DOHH2 (cell line): Measurements from ENCODE around the gene SLC22A15.

Experiments
- H3F3A ChIP-seq: fragments of 200-600 bp; sonication (generic), shearing (Covaris generic); 2 replicates; pipeline ENCODE4 v1.6.0; 2016; ENCODE audit warnings: antibody characterized with exemption, mild to moderate bottlenecking; ENCODE audit not compliant: control insufficient read depth, insufficient read depth
- H3K27ac ChIP-seq: fragments of 200-600 bp; sonication (generic); 2 replicates; pipeline ENCODE4 v1.5.1; 2014; ENCODE audit warnings: low read depth, mild to moderate bottlenecking, low read length, moderate library complexity
- H3K27me3 ChIP-seq: fragments of 200-600 bp; sonication (generic); 2 replicates; pipeline ENCODE4 v1.6.1; 2014; ENCODE audit warnings: mild to moderate bottlenecking, low read length, mixed read lengths; ENCODE audit not compliant: control insufficient read depth
- H3K36me3 ChIP-seq: fragments of 200-600 bp; sonication (generic); 2 replicates; pipeline ENCODE4 v1.6.1; 2014; ENCODE audit warnings: mild to moderate bottlenecking, low read length, moderate library complexity, mixed read lengths; ENCODE audit not compliant: control insufficient read depth
- H3K4me1 ChIP-seq: fragments of 200-600 bp; sonication (generic); 2 replicates; pipeline ENCODE4 v1.6.1; 2014; ENCODE audit warnings: mild to moderate bottlenecking, low read length, mixed read lengths; ENCODE audit not compliant: control insufficient read depth
- H3K4me2 ChIP-seq: fragments of 200-600 bp; sonication (generic); 2 replicates; pipeline ENCODE4 v1.6.0; 2014; ENCODE audit warnings: mild to moderate bottlenecking, low read length, moderate library complexity
- H3K4me3 ChIP-seq: fragments of 200-600 bp; sonication (generic); 2 replicates; pipeline ENCODE4 v1.5.1; 2014; ENCODE audit warnings: mild to moderate bottlenecking, low read length, mixed read lengths
- H3K79me2 ChIP-seq: fragments of 200-600 bp; sonication (generic); 2 replicates; pipeline ENCODE4 v1.6.1; 2014; ENCODE audit warnings: mild to moderate bottlenecking, low read length, mixed read lengths; ENCODE audit not compliant: control insufficient read depth
- H3K9me2 ChIP-seq: fragments of 200-600 bp; sonication (generic); replicated peaks from 2 replicates; pipeline ENCODE4 v1.6.1; 2014; ENCODE audit warnings: mild to moderate bottlenecking, low read length, mixed read lengths; ENCODE audit not compliant: control insufficient read depth
- H3K9me3 ChIP-seq: fragments of 200-600 bp; sonication (generic); 2 replicates; pipeline ENCODE4 v1.6.1; 2014; ENCODE audit warnings: antibody characterized with exemption, low read length, mixed read lengths; ENCODE audit not compliant: control insufficient read depth, insufficient read depth
- H4K20me1 ChIP-seq: fragments of 200-600 bp; sonication (generic); 2 replicates; pipeline ENCODE4 v1.6.0; 2014; ENCODE audit warnings: low read depth, mild to moderate bottlenecking, antibody characterized with exemption, low read length, moderate library complexity; ENCODE audit not compliant: control insufficient read depth, insufficient read depth
- EZH2phosphoT487 ChIP-seq: fragments of 200-600 bp; sonication (generic); IDR thresholded peaks from 2 replicates; pipeline ENCODE4 v1.6.1; 2017; ENCODE audit warnings: borderline replicate concordance, mild to moderate bottlenecking, antibody characterized with exemption, low read length, moderate library complexity, mixed read lengths
- TF ChIP-seq, protein P1 (sequence below): fragments of 200-600 bp; sonication (generic); IDR thresholded peaks from one replicate; pipeline ENCODE4 v1.5.1; 2014; ENCODE audit warnings: antibody characterized with exemption, mild to moderate bottlenecking, low read depth, low read length; ENCODE audit not compliant: poor library complexity, severe bottlenecking

SLC22A15 gene

DNA sequence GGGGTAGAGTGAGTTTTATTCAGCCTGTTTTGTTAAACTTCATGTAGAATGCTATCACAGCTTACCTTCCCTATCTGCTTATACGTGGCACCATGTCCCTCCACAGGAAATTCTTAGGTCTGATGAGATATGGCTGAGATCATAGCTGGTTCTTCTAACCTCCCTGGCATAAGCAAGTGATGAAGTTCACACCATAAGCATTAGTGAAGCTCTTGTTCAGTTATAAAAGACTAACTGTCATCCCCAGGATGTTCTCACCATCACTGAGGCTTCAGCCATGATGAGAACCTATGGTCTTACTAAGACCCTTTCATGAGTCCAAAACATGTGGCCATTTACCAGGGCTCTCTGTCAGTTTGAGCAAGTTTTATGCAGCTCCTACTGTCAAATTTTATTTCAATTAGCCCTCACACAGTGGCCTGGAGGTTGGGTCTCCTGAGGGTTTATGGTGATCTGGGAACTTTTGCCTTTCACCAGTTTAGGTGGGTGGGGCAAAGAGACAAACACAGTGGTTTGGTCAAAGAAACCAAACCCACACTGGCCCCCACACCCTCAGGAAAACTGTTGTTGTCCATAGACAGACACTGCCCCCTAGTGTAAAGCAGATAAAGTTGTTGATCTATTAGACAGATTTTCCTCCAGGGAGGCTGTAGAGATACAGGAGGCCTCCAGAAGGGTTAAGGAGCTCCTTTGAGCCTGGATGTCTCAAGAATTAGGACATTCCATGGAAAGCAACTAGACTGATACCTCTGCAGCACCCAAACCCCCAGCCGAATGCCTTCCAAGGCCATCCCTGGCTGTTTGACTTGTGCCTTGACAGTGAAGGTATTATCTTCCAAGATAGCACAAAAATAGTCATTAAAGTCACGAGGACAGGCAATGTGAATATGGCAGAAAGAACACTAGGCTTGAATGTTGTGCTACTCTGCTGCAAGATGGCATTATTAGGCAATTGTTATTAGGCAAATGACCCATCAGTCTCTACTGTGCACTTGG is 5.0 kb downstream of the SLC22A15 start:
- Histone ChIP-seq H3K4me1 (no peaks in the 10 kb centered on the region), H3K4me3 (no peak overlapping the region), H3K9me3 (no peaks in the 10 kb centered on the region), H3K79me2 (no peaks in the 10 kb centered on the region), H3K4me2 (no peak overlapping the region), H3K9me2 (no peaks in the 10 kb centered on the region), H3F3A (no peaks in the 10 kb centered on the region), H4K20me1 (no peaks in the 10 kb centered on the region), H3K27ac (no peak overlapping the region), H3K27me3 (peaks cover 36% of the 10 kb centered on the region), H3K36me3 (no peaks in the 10 kb centered on the region)
- TF ChIP-seq, protein P1, sequence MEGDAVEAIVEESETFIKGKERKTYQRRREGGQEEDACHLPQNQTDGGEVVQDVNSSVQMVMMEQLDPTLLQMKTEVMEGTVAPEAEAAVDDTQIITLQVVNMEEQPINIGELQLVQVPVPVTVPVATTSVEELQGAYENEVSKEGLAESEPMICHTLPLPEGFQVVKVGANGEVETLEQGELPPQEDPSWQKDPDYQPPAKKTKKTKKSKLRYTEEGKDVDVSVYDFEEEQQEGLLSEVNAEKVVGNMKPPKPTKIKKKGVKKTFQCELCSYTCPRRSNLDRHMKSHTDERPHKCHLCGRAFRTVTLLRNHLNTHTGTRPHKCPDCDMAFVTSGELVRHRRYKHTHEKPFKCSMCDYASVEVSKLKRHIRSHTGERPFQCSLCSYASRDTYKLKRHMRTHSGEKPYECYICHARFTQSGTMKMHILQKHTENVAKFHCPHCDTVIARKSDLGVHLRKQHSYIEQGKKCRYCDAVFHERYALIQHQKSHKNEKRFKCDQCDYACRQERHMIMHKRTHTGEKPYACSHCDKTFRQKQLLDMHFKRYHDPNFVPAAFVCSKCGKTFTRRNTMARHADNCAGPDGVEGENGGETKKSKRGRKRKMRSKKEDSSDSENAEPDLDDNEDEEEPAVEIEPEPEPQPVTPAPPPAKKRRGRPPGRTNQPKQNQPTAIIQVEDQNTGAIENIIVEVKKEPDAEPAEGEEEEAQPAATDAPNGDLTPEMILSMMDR, result peak; percentile 85
- no peak for TF ChIP-seq EZH2phosphoT487

DNA sequence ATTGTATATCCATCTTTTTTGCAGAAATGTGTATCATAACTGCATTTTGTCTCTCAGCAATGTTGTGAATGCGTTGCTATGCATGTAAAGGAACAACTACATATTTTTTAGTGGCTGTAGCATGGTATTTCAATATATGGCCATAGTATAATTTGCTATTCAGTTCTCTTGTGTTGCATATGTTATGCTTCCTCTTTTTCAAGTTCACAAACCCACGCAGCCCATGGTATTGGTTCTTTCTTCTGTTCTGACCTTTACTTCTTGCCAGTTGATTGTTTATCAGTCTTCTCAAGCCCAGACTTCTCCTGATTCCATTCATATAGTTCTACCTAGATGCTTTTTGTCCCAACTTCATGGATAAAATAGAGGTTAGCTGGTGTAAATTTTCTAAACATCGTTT is 6.1 kb downstream of the SLC22A15 start:
- Histone ChIP-seq H4K20me1 (no peaks in the 10 kb centered on the region), H3K9me3 (no peaks in the 10 kb centered on the region), H3K4me3 (no peak overlapping the region), H3K27me3 (peaks cover 25% of the 10 kb centered on the region), H3F3A (no peaks in the 10 kb centered on the region), H3K27ac (no peak overlapping the region), H3K4me2 (no peak overlapping the region), H3K36me3 (no peaks in the 10 kb centered on the region), H3K79me2 (no peaks in the 10 kb centered on the region), H3K4me1 (no peaks in the 10 kb centered on the region), H3K9me2 (no peaks in the 10 kb centered on the region)
- TF ChIP-seq EZH2phosphoT487, result no peak
- TF ChIP-seq, protein P1, result no peak

DNA sequence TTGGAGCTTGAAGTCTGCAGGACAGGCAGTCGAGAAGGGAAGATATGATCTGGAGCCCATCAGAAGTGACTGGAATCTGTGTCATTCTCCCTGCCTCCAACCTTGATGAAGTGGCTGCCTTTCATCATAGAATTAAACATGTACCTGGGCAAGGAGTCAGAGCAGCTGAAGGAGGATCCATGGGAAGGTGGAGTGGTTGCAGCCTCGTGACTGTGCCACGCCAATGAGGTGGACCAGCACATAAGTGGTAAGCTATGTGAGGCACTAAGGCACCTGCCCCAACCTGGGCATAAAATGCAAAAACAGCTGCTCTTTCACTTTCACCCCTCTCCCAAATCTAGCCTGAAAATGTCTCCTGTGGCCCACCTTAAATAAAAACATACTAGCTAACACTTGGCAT is 7.3 kb downstream of the SLC22A15 start:
- Histone ChIP-seq H3K9me2 (no peaks in the 10 kb centered on the region), H3K9me3 (no peaks in the 10 kb centered on the region), H3K4me3 (no peak overlapping the region), H3K4me1 (no peaks in the 10 kb centered on the region), H3K27me3 (peaks cover 14% of the 10 kb centered on the region), H3F3A (no peaks in the 10 kb centered on the region), H3K27ac (no peak overlapping the region), H4K20me1 (no peaks in the 10 kb centered on the region), H3K36me3 (no peaks in the 10 kb centered on the region), H3K79me2 (no peaks in the 10 kb centered on the region), H3K4me2 (no peak overlapping the region)
- no peak for TF ChIP-seq EZH2phosphoT487
- TF ChIP-seq, protein P1, result no peak
